Heart left ventricle (tissue), 16 donors: ENCODE measurements around the gene PDE6A. TPM values are rescaled to one million over a fixed set of nuclear protein-coding genes. Genes with fewer than 3 reads are reported as not detected.

Source experiments
- ATAC-seq, 4 donors: fragments of 200-7000 bp; cut with Tn5 transposase; one replicate each; pipeline ENCODE4 v1.9.1; 2020 to 2022; ENCODE audit warnings: moderate library complexity in 4 of 4, mild to moderate bottlenecking in 3 of 4, moderate number of reproducible peaks in 1 of 4
- DNase-seq, 5 donors: peaks; one replicate each; pipeline ENCODE4 v3.0.0-alpha.2; 2020
- H3K27ac ChIP-seq, 12 donors: fragments of 200-600 bp; sonication (generic) in 4 of 12; one replicate each; pipeline versions ENCODE4 v1.5.0 to v1.8.0; 2016 to 2022; ENCODE audit warnings: mild to moderate bottlenecking in 2 of 12
- H3K27me3 ChIP-seq, 9 donors: fragments of 200-600 bp; sonication (generic) in 2 of 9; one replicate each; pipeline versions ENCODE4 v1.5.1 to v1.8.0; 2016 to 2022; ENCODE audit warnings: mild to moderate bottlenecking in 3 of 9
- H3K36me3 ChIP-seq, 9 donors: fragments of 200-600 bp; sonication (generic) in 2 of 9; one replicate each; pipeline versions ENCODE4 v1.5.0 to v1.8.0; 2018 to 2022; ENCODE audit warnings: mild to moderate bottlenecking in 2 of 9
- H3K4me1 ChIP-seq, 12 donors: fragments of 200-600 bp; sonication (generic) in 4 of 12; one replicate each; pipeline versions ENCODE4 v1.5.0 to v1.8.0; 2016 to 2022; ENCODE audit warnings: mild to moderate bottlenecking in 3 of 12
- H3K4me3 ChIP-seq, 12 donors: fragments of 200-600 bp; sonication (generic) in 4 of 12; one replicate each; pipeline versions ENCODE4 v1.5.0 to v1.8.0; 2017 to 2022; ENCODE audit warnings: mild to moderate bottlenecking in 9 of 12, moderate library complexity in 4 of 12
- H3K9me3 ChIP-seq, 12 donors: fragments of 200-600 bp; sonication (generic) in 4 of 12; one replicate each; pipeline versions ENCODE4 v1.5.0 to v1.8.0; 2016 to 2022; ENCODE audit warnings: mild to moderate bottlenecking in 1 of 12
- CTCF ChIP-seq, 12 donors: fragments of 200-600 bp; sonication (generic) in 4 of 12; IDR thresholded peaks; one replicate each; pipeline versions ENCODE4 v1.5.0 to v1.8.0; 2018 to 2022; ENCODE audit warnings: antibody characterized with exemption in 12 of 12, mild to moderate bottlenecking in 5 of 12
- POLR2A ChIP-seq, 2 donors: fragments of 450-650 bp; IDR thresholded peaks; one replicate each; pipeline ENCODE4 v1.6.1; 2017; ENCODE audit warnings: antibody characterized with exemption in 2 of 2, mild to moderate bottlenecking in 2 of 2, moderate library complexity in 2 of 2
- WGBS, 4 donors: extraction: QIAGEN DNeasy Blood & Tissue Kit in 2 of 4; methylation state at CpG; one replicate each; pipeline versions ENCODE4 v1.1.5 to v1.1.7; 2013 to 2018; 5-methylcytosine and 5-hydroxymethylcytosine counted together
- intact Hi-C, 10 donors: fragments of 100-400 bp; cut with DNase I; formaldehyde crosslinking; loops; one replicate each; pipeline versions ENCODE4 v1.11.1 to v1.14.2; 2022
- polyA plus RNA-seq, 2 donors: library from polyadenylated mRNA; stranded (reverse); fragments of 200-250 nt; gene quantifications; one replicate each; pipeline ENCODE4 v1.2.3, GENCODE V29; 2013
- total RNA-seq, 9 donors: library from RNA; depleted of rRNA in 2 of 9; stranded (reverse); fragments of >200 nt in 2 of 9; fragmentation: NEBNext Ultra II Directional in 3 of 9; extraction: Animal tissue kit (Norgen Biotek cat#: 25700) in 3 of 9; gene quantifications; one replicate each; pipeline versions ENCODE4 v1.1.0 to v1.2.4, GENCODE V29; 2016 to 2023
- donor health status: ischemic (EF 13 %, LVEDD 7.1; RV severe dilation, severe dysfunction).
- donor health status: healthy with polysubstance abuse.
- donor health status: DM: no; HTN: yes; CAD: no.
- donor health status: DM: no; HTN: no; CAD: no.
- donor health status: ischemic (EF 25% LVEDD 6.9; RV normal size, moderate dysfunction).
- donor health status: ischemic (EF 25% LVEDD 5.7; RV mildly dilated, moderate dysfunction).
- donor health status: healthy.
- donor health status: DM: yes; HTN: yes; CAD: no.
- donor health status: ischemic (EF 35%, LVEDD 5.7; RV mildly dilated, moderate dysfunction).
- donor health status: nonischemic (EF 11% LVEDD 7.7; RV severe dilation, severe dysfunction).
- donor health status: DM: yes; HTN: yes; CAD: no.
- donor health status: PGD.
- donor health status: ischemic (EF 29% LVEDD 5.4; RV normal size, mild dysfunction).
- donor health status: nonischemic (EF 23%, LVEDD 6.1; RV moderate dilation, normal function).

The PDE6A gene
- total and polyA plus RNA-seq, 11 donors = 0.04 to 0.35 (median 0.11) TPM; not detected in 1

GRCh38 chr5:149922950-149923349, 21.6 kb downstream of the PDE6A start:
- no peak for ATAC-seq
- 90 to 96% (median 94%) methylated on average over 6 of the region's 6 CpGs for WGBS, 4 donors
- TF ChIP-seq CTCF (IDR thresholded peaks at IDR 0.05) (no peak), POLR2A (IDR thresholded peaks at IDR 0.05) (no peak)
- intact Hi-C loops = no loop called here
- Histone ChIP-seq H3K9me3 (no peaks in the 10 kb centered on the region), H3K36me3 (no peaks in the 10 kb centered on the region), H3K4me1 (no peaks in the 10 kb centered on the region), H3K27me3 (no peaks in the 10 kb centered on the region), H3K27ac (no peak overlapping the region), H3K4me3 (no peak overlapping the region)
- DNase-seq = no peak

GRCh38 chr5:149921597-149921996, 23.0 kb downstream of the PDE6A start:
- H3K4me3 ChIP-seq = no peak overlapping the region
- ATAC-seq (no peak), DNase-seq (no peak)
- H3K9me3 ChIP-seq = no peaks in the 10 kb centered on the region
- no peaks in the 10 kb centered on the region for H3K36me3 ChIP-seq
- WGBS, 4 donors = 88 to 95% (median 92%) methylated on average over 3 of the region's 3 CpGs
- intact Hi-C loops = no loop called here
- TF ChIP-seq CTCF (IDR thresholded peaks at IDR 0.05) (no peak), POLR2A (IDR thresholded peaks at IDR 0.05) (no peak)
- H3K4me1 ChIP-seq = no peaks in the 10 kb centered on the region
- H3K27ac ChIP-seq = no peak overlapping the region
- H3K27me3 ChIP-seq = no peaks in the 10 kb centered on the region

GRCh38 chr5:149917073-149917676, 27.4 kb downstream of the PDE6A start:
- H3K9me3 ChIP-seq = no peaks in the 10 kb centered on the region
- no peak overlapping the region for H3K4me3 ChIP-seq
- no peak for ATAC-seq
- WGBS, 4 donors = 78 to 83% (median 83%) methylated on average over 6 of the region's 6 CpGs
- no peaks in the 10 kb centered on the region for H3K36me3 ChIP-seq
- TF ChIP-seq CTCF (IDR thresholded peaks at IDR 0.05) (no peak), POLR2A (IDR thresholded peaks at IDR 0.05) (no peak)
- H3K4me1 ChIP-seq = peaks cover 0 to 3% (median 0%) of the 10 kb centered on the region in 12 donors
- intact Hi-C loops = no loop called here
- no peak for DNase-seq
- no peak overlapping the region for H3K27ac ChIP-seq
- H3K27me3 ChIP-seq = no peaks in the 10 kb centered on the region

- H3K27ac ChIP-seq = no peak overlapping the region
- ATAC-seq (peak in 1 of 4 donors; percentile 60), DNase-seq (no peak)
- 72 to 82% (median 76%) methylated on average over 7 of the region's 7 CpGs for WGBS, 4 donors
- no peak overlapping the region for H3K4me3 ChIP-seq
- H3K36me3 ChIP-seq = no peaks in the 10 kb centered on the region
- intact Hi-C loops = no loop called here
- H3K4me1 ChIP-seq = peaks cover 0 to 3% (median 0%) of the 10 kb centered on the region in 12 donors
- TF ChIP-seq POLR2A (IDR thresholded peaks at IDR 0.05) (no peak), CTCF (IDR thresholded peaks at IDR 0.05) (no peak)
- H3K27me3 ChIP-seq = no peaks in the 10 kb centered on the region
- no peaks in the 10 kb centered on the region for H3K9me3 ChIP-seq
Observed at GRCh38 chr5:149916334-149917072, 28.1 kb downstream of the PDE6A start.
